HAP-1 (cell line): ENCODE measurements around the gene RNF148.
"Not testable (repeated sequence)": the region's sequence is repeated elsewhere in the genome, so short reads cannot be mapped to it uniquely, and the experiment has no call there.

ENCODE experiments used
- DNase-seq, 2 experiments: peaks; one replicate each; pipeline ENCODE4 v3.0.0-alpha.2; 2016 to 2020; ENCODE audit warnings: low spot score in 2 of 2
- H3K27me3 ChIP-seq: fragments of 250-450 bp; sonication (Bioruptor Pico); 2 replicates; pipeline ENCODE4 v1.5.1; 2020; ENCODE audit warnings: low read depth, mild to moderate bottlenecking, moderate library complexity
- H3K36me3 ChIP-seq: fragments of 250-450 bp; sonication (Bioruptor Pico); replicated peaks from 2 replicates; pipeline ENCODE4 v1.5.1; 2020; ENCODE audit warnings: mild to moderate bottlenecking
- H3K4me1 ChIP-seq: fragments of 250-450 bp; sonication (Bioruptor Pico); 2 replicates; pipeline ENCODE4 v1.5.1; 2020; ENCODE audit warnings: mild to moderate bottlenecking
- H3K4me3 ChIP-seq: fragments of 250-450 bp; sonication (Bioruptor Pico); 2 replicates; pipeline ENCODE4 v1.5.1; 2020; ENCODE audit warnings: mild to moderate bottlenecking, moderate library complexity
- H3K9me3 ChIP-seq: fragments of 250-450 bp; sonication (Bioruptor Pico); 2 replicates; pipeline ENCODE4 v1.5.1; 2020; ENCODE audit warnings: mild to moderate bottlenecking, moderate library complexity
- in situ Hi-C: fragments of 300-500 bp; cut with MboI; formaldehyde crosslinking; loops from 3 replicates; pipeline ENCODE4 v1.14.3; 2020; ENCODE audit warnings: low sequenced_read_pairs, inconsistent platforms, mixed read lengths

RNF148 gene

GRCh38 chr7:122682815-122683550, 19.7 kb downstream of the RNF148 start:
- DNase-seq = no peak
- Histone ChIP-seq H3K36me3 (no peaks in the 10 kb centered on the region), H3K27me3 (no peaks in the 10 kb centered on the region), H3K9me3 (no peaks in the 10 kb centered on the region), H3K4me1 (no peaks in the 10 kb centered on the region), H3K4me3 (no peak overlapping the region)
- in situ Hi-C loops = no loop called here

- H3K27me3 ChIP-seq, H3K36me3 ChIP-seq, DNase-seq, H3K9me3 ChIP-seq, H3K4me3 ChIP-seq, H3K4me1 ChIP-seq, in situ Hi-C loops: not testable (repeated sequence)
Measured at GRCh38 chr7:122681186-122681585, 21.5 kb downstream of the RNF148 start.

- in situ Hi-C loops = no loop called here
- no peaks in the 10 kb centered on the region for H3K4me1 ChIP-seq
- no peaks in the 10 kb centered on the region for H3K27me3 ChIP-seq
- H3K4me3 ChIP-seq = no peak overlapping the region
- no peaks in the 10 kb centered on the region for H3K9me3 ChIP-seq
- DNase-seq = no peak
- H3K36me3 ChIP-seq = no peaks in the 10 kb centered on the region
Measured at GRCh38 chr7:122679813-122680212, 22.9 kb downstream of the RNF148 start.

GRCh38 chr7:122679269-122679709, 23.4 kb downstream of the RNF148 start:
- H3K36me3 ChIP-seq, H3K4me1 ChIP-seq, H3K27me3 ChIP-seq, DNase-seq, H3K9me3 ChIP-seq, H3K4me3 ChIP-seq, in situ Hi-C loops: not testable (repeated sequence)

- Histone ChIP-seq H3K4me3 (no peak overlapping the region), H3K4me1 (no peaks in the 10 kb centered on the region), H3K9me3 (no peaks in the 10 kb centered on the region), H3K27me3 (no peaks in the 10 kb centered on the region), H3K36me3 (no peaks in the 10 kb centered on the region)
- DNase-seq = no peak
- in situ Hi-C loops = no loop called here
Measured at GRCh38 chr7:122677149-122677548, 25.6 kb downstream of the RNF148 start.

- Histone ChIP-seq H3K9me3 (no peaks in the 10 kb centered on the region), H3K4me3 (no peak overlapping the region), H3K4me1 (no peaks in the 10 kb centered on the region), H3K27me3 (no peaks in the 10 kb centered on the region), H3K36me3 (no peaks in the 10 kb centered on the region)
- DNase-seq = no peak
- in situ Hi-C loops = no loop called here
Measured at GRCh38 chr7:122676466-122676865, 26.3 kb downstream of the RNF148 start.

- no peaks in the 10 kb centered on the region for H3K27me3 ChIP-seq
- in situ Hi-C loops = no loop called here
- DNase-seq = peak in 1 of 2 experiments; percentile 21
- H3K36me3 ChIP-seq = no peaks in the 10 kb centered on the region
- no peaks in the 10 kb centered on the region for H3K4me1 ChIP-seq
- no peaks in the 10 kb centered on the region for H3K9me3 ChIP-seq
- no peak overlapping the region for H3K4me3 ChIP-seq
Measured at GRCh38 chr7:122675621-122676020, 27.1 kb downstream of the RNF148 start.

- Histone ChIP-seq H3K4me1 (no peaks in the 10 kb centered on the region), H3K9me3 (no peaks in the 10 kb centered on the region), H3K36me3 (no peaks in the 10 kb centered on the region), H3K4me3 (no peak overlapping the region), H3K27me3 (no peaks in the 10 kb centered on the region)
- in situ Hi-C loops = no loop called here
- DNase-seq = no peak
Measured at GRCh38 chr7:122675011-122675410, 27.7 kb downstream of the RNF148 start.

GRCh38 chr7:122674502-122674901, 28.2 kb downstream of the RNF148 start:
- no peaks in the 10 kb centered on the region for H3K9me3 ChIP-seq
- H3K4me1 ChIP-seq = no peaks in the 10 kb centered on the region
- no peak overlapping the region for H3K4me3 ChIP-seq
- in situ Hi-C loops = no loop called here
- no peaks in the 10 kb centered on the region for H3K36me3 ChIP-seq
- DNase-seq = no peak
- no peaks in the 10 kb centered on the region for H3K27me3 ChIP-seq

- in situ Hi-C loops = no loop called here
- H3K27me3 ChIP-seq = no peaks in the 10 kb centered on the region
- H3K9me3 ChIP-seq = no peaks in the 10 kb centered on the region
- no peak overlapping the region for H3K4me3 ChIP-seq
- no peaks in the 10 kb centered on the region for H3K4me1 ChIP-seq
- no peaks in the 10 kb centered on the region for H3K36me3 ChIP-seq
- no peak for DNase-seq
Measured at GRCh38 chr7:122673951-122674350, 28.8 kb downstream of the RNF148 start.

- DNase-seq = no peak
- in situ Hi-C loops = no loop called here
- Histone ChIP-seq H3K4me3 (no peak overlapping the region), H3K27me3 (no peaks in the 10 kb centered on the region), H3K4me1 (no peaks in the 10 kb centered on the region), H3K36me3 (no peaks in the 10 kb centered on the region), H3K9me3 (no peaks in the 10 kb centered on the region)
Measured at GRCh38 chr7:122672536-122672935, 30.2 kb downstream of the RNF148 start.

GRCh38 chr7:122663733-122664132, 39.0 kb downstream of the RNF148 start:
- no peaks in the 10 kb centered on the region for H3K9me3 ChIP-seq
- in situ Hi-C loops = no loop called here
- DNase-seq = no peak
- H3K4me3 ChIP-seq = no peak overlapping the region
- no peaks in the 10 kb centered on the region for H3K27me3 ChIP-seq
- H3K36me3 ChIP-seq = no peaks in the 10 kb centered on the region
- H3K4me1 ChIP-seq = no peaks in the 10 kb centered on the region

- in situ Hi-C loops = no loop called here
Measured at GRCh38 chr7:122658856-122659255, 43.9 kb downstream of the RNF148 start.

GRCh38 chr7:122653685-122654084, 49.0 kb downstream of the RNF148 start:
- no peaks in the 10 kb centered on the region; the same call in 1 of the 2 replicates for H3K27me3 ChIP-seq
- H3K9me3 ChIP-seq = no peaks in the 10 kb centered on the region
- H3K4me3 ChIP-seq = no peak overlapping the region
- H3K4me1 ChIP-seq = no peaks in the 10 kb centered on the region
- in situ Hi-C loops = no loop called here
- no peak for DNase-seq
- no peaks in the 10 kb centered on the region for H3K36me3 ChIP-seq

More at GRCh38 chr7:122658856-122659255, 43.9 kb downstream of the RNF148 start:
- Histone ChIP-seq H3K27me3 (no peaks in the 10 kb centered on the region), H3K9me3 (no peaks in the 10 kb centered on the region), H3K4me3 (no peak overlapping the region), H3K36me3 (no peaks in the 10 kb centered on the region), H3K4me1 (no peaks in the 10 kb centered on the region)
- DNase-seq = no peak

- no peaks in the 10 kb centered on the region for H3K4me1 ChIP-seq
- H3K9me3 ChIP-seq = no peaks in the 10 kb centered on the region
- in situ Hi-C loops = no loop called here
- H3K4me3 ChIP-seq = no peak overlapping the region
- DNase-seq = no peak
- no peaks in the 10 kb centered on the region; the same call in 1 of the 2 replicates for H3K27me3 ChIP-seq
- H3K36me3 ChIP-seq = no peaks in the 10 kb centered on the region
Measured at GRCh38 chr7:122652876-122653275, 49.8 kb downstream of the RNF148 start.
